AG09319 (cell line): Measurements from ENCODE around the gene MLN.

Source experiments
- DNase-seq: peaks from one replicate; pipeline ENCODE4 v3.0.0-alpha.2; 2010; ENCODE audit warnings: low read depth; ENCODE audit errors: extremely low read depth
- TF ChIP-seq, protein P1 (sequence below): IDR thresholded peaks from 2 replicates; pipeline ENCODE4 v1.5.1; 2011; ENCODE audit warnings: low read depth, mild to moderate bottlenecking, inconsistent platforms, low read length, moderate library complexity

Gene MLN

DNA sequence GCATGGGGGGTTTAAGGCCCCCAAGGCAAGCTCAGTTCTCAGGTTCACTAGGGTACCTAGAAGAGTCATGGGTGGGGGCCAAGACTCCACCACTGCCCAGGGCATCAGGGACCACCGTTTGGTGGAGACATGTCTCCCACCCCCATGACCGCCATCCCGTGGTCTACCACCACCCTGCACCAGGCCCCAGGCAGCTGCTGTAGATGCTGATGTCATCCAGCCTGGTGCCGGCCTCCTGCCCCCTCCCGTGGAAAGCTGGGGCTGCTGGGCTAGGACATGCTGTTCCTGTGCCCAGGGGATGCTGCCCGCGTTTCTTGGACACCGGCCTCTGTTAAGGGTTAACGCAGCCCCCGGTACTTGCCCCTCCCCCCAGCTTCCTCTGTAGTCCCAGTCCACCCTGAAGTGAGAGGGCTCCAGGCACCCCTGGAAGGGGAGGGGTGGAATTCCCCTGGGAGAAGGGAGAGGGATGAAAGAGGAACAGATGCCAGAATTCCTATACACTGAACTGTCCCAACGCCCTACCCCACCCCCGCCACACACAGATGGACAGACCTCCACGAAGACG, 57.7 kb downstream of the MLN start:
- DNase-seq, result no peak
- TF ChIP-seq, protein P1, sequence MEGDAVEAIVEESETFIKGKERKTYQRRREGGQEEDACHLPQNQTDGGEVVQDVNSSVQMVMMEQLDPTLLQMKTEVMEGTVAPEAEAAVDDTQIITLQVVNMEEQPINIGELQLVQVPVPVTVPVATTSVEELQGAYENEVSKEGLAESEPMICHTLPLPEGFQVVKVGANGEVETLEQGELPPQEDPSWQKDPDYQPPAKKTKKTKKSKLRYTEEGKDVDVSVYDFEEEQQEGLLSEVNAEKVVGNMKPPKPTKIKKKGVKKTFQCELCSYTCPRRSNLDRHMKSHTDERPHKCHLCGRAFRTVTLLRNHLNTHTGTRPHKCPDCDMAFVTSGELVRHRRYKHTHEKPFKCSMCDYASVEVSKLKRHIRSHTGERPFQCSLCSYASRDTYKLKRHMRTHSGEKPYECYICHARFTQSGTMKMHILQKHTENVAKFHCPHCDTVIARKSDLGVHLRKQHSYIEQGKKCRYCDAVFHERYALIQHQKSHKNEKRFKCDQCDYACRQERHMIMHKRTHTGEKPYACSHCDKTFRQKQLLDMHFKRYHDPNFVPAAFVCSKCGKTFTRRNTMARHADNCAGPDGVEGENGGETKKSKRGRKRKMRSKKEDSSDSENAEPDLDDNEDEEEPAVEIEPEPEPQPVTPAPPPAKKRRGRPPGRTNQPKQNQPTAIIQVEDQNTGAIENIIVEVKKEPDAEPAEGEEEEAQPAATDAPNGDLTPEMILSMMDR, result no peak

GRCh38 chr6:33745548-33745947, 58.3 kb downstream of the MLN start:
- DNase-seq, result no peak
- TF ChIP-seq, protein P1, result no peak

GRCh38 chr6:33744895-33745546, 58.8 kb downstream of the MLN start:
- no peak for DNase-seq
- TF ChIP-seq, protein P1, result no peak
